ENCODE measurements around the gene ZSCAN25.
A peak's percentile ranks its signal among the peaks of the same experiment; 100 is the strongest.
"Not testable (repeated sequence)": the region's sequence is repeated elsewhere in the genome, so short reads cannot be mapped to it uniquely, and the experiment has no call there.

Gene ZSCAN25

GRCh38 chr7:99616359-99617191 lies at the start of gene ZSCAN25:
Gene ZSCAN25 (plus strand): TSS chr7:99616946. CDS start chr7:99619607, 2,661 bp downstream.
- DNase-seq (ENCODE audit: low read depth in 2 of 2), result peak; percentile 66 to 72

GRCh38 chr7:99568770-99569169 lies 48.0 kb upstream of the ZSCAN25 start:
- DNase-seq (ENCODE audit: low read depth in 2 of 2), result not testable (repeated sequence)

GRCh38 chr7:99571768-99572167 lies 45.0 kb upstream of the ZSCAN25 start:
- no peak for DNase-seq (ENCODE audit: low read depth in 2 of 2)

DNA sequence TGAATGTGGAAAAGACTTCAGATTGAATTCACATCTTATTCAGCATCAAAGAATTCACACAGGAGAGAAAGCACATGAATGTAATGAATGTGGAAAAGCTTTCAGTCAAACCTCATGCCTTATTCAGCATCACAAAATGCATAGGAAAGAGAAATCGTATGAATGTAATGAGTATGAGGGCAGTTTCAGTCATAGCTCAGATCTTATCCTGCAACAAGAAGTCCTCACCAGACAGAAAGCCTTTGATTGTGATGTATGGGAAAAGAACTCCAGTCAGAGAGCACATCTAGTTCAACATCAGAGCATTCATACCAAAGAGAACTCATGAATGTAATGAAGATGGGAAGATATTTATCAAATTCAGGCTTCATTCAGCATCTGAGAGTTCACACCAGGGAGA lies 43.5 kb upstream of the ZSCAN25 start:
- no peak for DNase-seq (ENCODE audit: low read depth in 2 of 2)

- no peak for DNase-seq (ENCODE audit: low read depth in 2 of 2)
Observed at GRCh38 chr7:99576251-99576650, 40.5 kb upstream of the ZSCAN25 start.

DNA sequence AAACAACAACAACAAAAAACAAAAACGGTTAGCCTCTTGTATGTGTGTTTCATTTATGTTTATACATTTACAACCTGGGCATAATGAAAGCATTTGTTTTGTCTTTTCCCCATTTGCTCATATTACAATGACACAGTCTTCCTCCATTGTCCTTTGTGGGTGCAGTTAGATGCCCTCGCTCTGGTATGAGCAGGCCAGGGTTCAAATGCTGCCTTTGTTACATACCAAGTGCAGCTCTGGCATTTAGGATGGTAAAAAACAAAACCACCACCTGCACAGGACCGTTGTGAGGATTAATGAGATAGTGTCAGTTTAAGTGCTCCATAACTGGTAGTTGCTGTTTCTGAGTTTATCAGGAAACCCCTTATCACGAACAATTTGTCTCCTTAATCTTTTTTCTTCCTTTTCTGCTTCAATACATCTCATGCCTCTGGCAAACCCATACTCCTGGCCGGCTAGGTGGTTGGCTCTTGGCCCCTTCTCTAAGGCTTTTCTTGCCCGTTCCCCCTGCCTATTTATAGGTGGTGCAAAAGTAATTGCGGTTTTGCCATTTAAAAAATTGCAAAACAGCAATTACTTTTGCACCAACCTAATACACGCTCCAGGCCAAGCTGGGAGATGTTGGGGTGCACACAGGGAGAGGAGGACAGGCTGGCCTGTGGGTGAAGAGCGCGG lies 37.3 kb upstream of the ZSCAN25 start:
- no peak for DNase-seq (ENCODE audit: low read depth in 2 of 2)

- DNase-seq (ENCODE audit: low read depth in 2 of 2), result peak in 1 of 2 donors; percentile 18
Observed at GRCh38 chr7:99579956-99580777, 36.6 kb upstream of the ZSCAN25 start.

GRCh38 chr7:99580778-99581332 lies 35.9 kb upstream of the ZSCAN25 start:
- DNase-seq (ENCODE audit: low read depth in 2 of 2), result not testable (repeated sequence)

DNA sequence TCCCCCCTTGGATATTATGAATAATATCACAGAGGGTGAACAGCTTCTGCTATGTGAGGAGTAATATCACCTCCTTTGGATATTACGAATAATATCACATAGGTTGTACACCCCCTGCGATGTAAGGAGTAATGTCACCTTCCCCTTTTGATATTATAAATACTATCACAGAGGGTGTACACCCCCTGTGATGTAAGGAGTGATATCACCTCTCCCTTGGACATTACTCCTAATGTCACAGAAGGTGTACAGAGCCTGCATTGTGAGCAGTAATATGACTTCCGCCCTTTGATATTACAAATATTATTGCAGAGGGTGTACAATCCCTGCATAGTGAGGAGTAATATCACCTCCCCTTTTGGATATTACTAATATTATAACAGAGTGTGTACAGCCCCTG lies 27.9 kb upstream of the ZSCAN25 start:
- no peak for DNase-seq (ENCODE audit: low read depth in 2 of 2)

- DNase-seq (ENCODE audit: low read depth in 2 of 2), result no peak
Observed at GRCh38 chr7:99594948-99595745, 21.6 kb upstream of the ZSCAN25 start.

DNA sequence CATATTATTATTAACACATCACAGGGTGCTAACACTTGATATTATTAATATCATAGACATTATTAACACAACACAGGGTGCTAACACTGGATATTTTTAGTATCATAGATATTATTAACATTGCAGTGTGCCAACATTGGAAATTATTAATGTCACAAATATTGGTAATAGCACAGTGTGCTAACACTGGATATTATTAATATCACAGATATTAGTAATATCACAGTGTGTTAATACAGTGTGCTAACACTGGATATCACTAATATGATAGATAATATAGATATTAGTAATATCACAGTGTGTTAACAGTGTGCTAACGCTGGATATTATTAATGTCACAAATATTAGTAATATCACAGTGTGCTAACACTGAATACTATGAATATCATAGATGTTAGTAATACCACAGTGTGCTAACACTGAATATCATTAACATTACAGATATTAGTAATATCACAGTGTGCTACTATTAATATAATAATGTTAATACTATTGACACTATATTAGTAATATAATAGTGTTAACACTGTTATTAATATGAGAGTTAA lies 20.3 kb upstream of the ZSCAN25 start:
- no peak for DNase-seq (ENCODE audit: low read depth in 2 of 2)

GRCh38 chr7:99597762-99598501 lies 18.8 kb upstream of the ZSCAN25 start, which contains the start of gene TMEM225B:
Gene TMEM225B (plus strand): TSS chr7:99598267. CDS start chr7:99604389, 6,122 bp downstream.
- DNase-seq (ENCODE audit: low read depth in 2 of 2), result no peak

DNA sequence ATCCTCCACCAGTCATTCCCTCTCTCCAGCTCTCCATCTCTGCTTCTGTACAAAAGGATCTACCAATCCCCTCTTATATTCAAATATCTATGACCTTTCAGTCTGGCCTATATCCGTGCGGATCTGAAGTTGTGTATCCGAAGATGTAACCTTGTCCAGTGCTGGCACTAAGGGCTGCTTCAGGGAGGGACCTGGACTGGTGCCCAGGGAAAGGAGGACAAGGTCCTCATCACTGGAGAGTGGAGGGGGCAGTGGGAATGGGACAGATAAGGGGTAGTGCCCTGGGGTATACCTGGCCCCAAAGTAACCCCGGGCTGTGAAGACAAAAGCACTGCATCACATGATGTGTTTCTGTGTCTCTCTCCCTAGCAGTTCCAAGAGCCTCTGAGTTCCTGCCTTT lies 16.9 kb upstream of the ZSCAN25 start:
- no peak for DNase-seq (ENCODE audit: low read depth in 2 of 2)

DNA sequence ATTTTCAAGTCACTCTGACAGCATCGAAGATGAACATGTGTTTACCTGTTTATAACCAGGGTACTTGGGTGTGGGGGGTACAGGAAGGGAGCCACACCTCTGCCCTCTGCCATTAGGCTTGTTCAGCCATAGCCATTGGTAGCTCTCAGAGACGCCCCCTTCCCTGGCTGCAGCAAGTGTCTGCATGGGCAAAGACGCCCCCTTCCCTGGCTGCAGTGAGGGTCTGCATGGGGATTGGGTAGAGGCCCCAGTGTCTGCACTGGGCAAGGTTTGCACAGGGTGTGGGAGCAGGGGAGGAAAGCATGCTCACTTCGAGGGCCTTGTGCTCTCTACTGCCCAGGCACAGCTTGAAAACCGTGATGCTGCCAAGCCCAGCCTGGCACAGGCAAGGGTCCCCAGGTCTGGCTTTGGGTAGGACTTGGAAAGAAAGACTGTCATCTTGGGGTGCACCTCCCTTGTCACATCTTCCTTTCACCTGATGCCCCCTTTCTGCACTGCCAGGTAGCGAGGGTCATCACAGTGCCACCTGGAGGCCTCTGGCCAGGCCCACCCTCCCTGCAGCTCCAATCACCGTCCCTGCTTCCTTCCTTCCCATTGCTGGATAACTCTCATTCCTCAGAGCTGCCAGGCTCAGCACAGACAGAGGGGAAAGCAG lies 15.0 kb upstream of the ZSCAN25 start:
- no peak for DNase-seq (ENCODE audit: low read depth in 2 of 2)

DNA sequence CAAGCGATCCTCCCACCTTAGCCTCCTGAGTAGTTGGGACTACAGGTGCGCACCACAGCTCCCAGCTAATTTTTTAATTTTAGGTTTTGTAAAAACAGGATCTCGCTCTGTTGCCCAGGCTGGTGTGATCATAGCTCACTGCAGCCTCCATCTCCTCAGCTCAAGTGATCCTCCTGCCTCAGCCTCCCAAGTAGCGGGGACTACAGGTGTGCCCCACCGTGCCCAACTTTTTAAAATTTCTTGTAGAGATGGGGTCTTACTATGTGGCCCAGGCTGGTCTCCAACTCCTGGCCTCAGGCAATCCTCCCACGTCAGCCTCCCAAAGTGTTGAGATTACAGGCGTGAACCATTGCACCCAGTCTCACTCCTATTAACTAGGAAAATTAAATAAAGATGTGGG lies 11.2 kb upstream of the ZSCAN25 start:
- no peak for DNase-seq (ENCODE audit: low read depth in 2 of 2)

DNA sequence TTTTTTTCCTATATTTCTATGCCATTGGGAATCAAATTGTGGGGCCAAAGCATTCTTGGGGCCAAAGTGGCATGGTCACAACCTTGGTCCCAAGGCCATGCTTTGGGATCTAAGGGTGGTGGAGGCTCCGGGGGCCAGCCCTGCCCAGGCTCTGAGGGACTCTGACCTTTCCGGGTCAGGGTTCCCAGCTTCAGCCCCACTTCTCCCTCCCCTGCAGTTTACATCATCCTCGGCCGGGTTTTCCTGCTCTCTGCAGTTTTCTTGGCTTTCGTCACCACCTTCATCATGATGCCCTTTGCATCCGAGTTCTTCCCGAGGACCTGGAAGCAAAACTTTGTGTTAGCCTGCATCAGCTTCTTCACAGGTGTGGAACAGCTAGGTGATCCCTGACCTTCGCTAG lies 10.2 kb upstream of the ZSCAN25 start:
- no peak for DNase-seq (ENCODE audit: low read depth in 2 of 2)

DNA sequence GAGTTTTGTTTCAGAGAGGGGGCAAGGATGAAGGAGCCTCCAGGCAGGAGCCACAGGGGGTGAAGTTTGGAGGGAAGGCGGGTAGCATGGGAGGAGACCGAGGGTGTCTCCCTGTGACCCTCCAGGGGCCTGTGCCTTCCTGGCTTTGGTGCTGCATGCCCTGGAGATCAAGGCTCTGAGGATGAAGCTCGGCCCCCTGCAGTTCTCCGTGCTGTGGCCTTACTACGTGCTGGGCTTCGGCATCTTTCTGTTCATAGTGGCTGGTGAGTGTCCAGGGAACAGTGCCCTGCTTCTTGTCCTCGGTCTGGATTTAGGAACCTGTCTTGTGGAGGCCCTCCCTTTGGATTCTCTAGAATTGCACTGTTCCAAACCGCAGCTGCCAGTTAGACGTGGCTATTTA lies 9.2 kb upstream of the ZSCAN25 start:
- DNase-seq (ENCODE audit: low read depth in 2 of 2), result no peak

DNA sequence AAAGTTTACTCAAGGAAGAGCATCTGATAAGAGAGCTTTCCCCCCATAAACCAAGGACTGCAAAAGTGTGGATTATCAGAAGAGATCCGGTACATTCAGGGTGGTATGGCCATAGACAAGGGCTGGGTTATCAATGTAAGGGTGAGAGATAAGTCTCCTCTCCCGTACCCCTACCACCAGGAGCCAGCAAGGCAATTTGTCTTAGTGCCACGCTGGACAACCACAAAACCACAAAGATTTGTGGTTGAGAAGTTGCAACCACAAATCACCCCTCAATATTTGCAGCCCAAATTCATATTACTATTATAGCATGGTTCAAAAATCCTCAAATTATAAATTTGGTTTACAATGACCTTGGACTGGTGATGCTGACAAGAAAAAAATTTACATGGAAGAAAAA lies 2.3 kb upstream of the ZSCAN25 start:
- no peak for DNase-seq (ENCODE audit: low read depth in 2 of 2)

DNA sequence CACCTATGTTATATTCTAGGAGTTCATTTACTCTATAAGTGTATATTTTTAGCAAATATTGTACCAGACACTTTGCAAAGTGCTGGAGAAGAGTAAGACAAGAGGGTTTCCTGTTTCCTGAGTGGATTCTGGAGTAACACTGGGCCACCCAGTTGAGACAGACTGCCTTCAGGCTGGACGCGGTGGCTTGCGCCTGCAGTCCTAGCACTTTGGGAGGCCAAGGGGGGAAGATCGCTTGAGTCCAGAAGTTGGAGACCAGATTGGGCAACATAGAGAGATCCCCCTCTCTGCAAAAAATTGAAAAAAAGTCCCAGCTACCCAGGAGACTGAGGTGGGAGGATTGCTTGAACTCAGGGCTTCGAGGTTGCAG lies 772 bp upstream of the ZSCAN25 start:
- no peak for DNase-seq (ENCODE audit: low read depth in 2 of 2)
